Stimulated activated CD4-positive, alpha-beta T cell treated with anti-CD3 and anti-CD28 coated beads, Interleukin-1b, Interleukin-23, amount 100 ng/mL, for 48 hours (primary cell): ENCODE data around the gene DNAH5.
"Not testable (repeated sequence)": the region's sequence is repeated elsewhere in the genome, so short reads cannot be mapped to it uniquely, and the experiment has no call there.

Source experiments
- DNase-seq: peaks from one replicate; pipeline ENCODE4 v3.0.0-alpha.2; 2020

DNAH5 gene

GRCh38 chr5:13816126-13816525 is 128.4 kb downstream of the DNAH5 start:
- DNase-seq: no peak

- no peak for DNase-seq
These were observed 130.2 kb downstream of the DNAH5 start for GRCh38 chr5:13814301-13814700.

DNA sequence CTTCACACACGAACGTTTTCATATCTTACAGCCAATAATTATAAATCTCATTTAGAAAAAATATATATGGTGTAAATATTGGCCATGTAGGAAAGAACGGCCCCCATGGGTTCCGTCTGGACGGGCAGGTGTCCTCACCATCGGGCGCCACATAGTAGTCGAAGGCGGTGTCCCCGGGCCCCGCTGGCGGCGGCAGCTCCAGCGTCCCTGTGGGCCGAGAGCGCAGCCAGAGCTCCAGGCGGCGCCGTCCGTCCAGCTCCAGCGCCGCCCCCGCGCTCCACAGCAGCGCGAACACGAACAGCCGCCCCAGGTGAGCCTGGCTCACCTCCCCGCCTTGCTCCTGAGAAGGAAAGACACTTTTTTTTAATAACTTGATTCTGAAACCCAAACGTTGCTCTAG is 134.6 kb downstream of the DNAH5 start:
- no peak for DNase-seq

DNA sequence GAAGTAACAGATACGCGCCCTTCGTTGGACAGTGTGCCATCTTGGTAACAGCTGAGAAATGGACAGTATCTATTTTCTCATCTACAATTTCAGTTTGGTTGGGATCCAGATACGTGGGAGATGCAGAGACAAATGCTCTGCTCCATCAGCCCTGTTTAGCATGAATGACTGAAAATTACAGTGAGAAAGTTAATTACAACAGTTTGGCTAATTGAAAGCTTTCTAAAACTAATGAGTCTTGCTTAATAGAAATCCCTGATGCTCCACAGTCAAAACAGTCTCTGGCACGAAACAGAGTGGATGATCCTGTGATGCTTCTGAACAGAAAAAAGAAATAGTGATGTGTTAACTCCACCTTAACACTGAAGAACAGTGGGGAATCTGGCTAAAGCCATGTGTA is 140.2 kb downstream of the DNAH5 start:
- DNase-seq: no peak

DNA sequence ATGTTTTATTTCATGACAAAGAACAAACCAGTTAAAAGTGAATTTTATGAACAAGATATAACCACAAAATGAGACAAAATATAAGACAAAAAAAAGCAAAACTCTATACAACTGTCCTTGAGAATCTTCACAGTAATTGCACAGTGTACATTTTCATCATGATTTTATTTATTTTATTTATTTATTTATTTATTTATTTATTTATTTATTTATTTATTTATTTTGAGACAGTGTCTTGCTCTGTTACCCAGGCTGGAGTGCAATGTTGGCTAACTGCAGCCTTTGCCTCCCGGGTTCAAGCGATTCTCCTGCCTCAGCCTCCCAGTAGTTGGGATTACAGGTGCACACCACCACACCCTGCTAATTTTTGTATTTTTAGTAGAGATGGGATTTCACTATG is 145.9 kb downstream of the DNAH5 start:
- not testable (repeated sequence) for DNase-seq

DNA sequence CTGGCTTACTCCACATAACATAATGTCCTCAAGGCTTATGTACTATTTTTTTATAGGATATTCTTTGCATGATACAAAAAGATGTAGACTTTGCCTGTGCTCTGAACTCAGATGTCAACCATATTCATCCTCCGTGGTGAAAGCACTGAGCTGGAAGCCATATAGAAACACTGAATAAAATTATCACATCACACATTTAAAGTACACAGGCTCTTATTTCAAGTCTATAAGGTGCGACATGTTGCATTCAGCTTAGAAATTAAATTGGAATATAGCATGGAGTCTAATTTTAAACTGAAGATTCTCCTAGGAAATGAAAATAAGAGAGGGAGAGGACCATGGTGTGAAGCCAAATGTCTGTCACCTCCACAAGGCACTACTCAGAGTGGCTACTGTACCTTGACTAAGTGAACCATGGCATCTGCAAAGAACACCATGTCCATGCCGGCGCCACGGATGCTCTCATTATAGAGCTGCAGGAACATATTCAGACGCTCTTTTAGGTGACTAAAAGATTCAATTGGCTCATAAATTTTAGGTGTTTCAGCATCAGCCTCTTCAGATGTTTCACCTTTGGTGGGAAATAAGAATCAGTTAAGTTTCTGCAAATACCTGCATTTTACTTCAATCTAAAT is 158.6 kb downstream of the DNAH5 start:
- DNase-seq: no peak

DNA sequence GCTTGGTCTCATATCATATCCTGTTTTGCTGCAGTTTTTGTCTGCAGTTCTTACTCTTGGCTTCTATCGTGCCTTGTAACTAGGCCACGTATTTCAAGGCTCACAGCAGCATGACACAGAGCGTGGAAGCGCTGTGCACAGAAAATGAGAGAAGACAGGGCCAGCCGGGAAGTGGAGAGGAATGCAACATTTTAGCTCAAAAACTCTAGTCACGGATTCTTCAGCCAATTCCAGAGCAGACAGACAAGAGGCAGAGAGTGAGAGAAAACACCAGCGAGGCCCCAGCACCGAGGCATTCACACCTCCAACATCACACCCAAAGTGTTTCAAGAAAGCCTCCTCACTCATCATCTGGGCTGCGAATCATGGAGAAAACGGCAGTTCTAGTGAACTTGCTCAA is 160.8 kb downstream of the DNAH5 start:
- no peak for DNase-seq

GRCh38 chr5:13780081-13780480 is 164.4 kb downstream of the DNAH5 start:
- no peak for DNase-seq

DNA sequence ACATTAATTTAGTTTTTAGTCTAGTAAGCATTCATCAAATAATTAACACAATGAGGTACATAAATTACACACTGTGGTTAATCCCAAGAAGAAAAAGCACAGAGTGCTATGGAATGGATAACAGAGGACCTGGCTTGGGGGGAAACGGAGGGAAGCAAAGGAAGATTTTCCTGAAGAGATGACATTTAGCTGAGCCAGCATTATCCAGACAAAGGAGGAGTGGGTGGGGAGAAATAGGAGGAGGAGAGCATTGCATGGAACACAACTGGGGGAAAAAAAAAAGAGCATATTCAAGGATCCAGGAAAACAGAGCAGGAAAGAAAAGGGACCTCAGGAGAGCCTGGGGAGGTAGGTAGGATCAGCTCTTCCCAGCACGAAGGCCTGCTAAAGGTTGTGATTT is 170.8 kb downstream of the DNAH5 start:
- no peak for DNase-seq

DNA sequence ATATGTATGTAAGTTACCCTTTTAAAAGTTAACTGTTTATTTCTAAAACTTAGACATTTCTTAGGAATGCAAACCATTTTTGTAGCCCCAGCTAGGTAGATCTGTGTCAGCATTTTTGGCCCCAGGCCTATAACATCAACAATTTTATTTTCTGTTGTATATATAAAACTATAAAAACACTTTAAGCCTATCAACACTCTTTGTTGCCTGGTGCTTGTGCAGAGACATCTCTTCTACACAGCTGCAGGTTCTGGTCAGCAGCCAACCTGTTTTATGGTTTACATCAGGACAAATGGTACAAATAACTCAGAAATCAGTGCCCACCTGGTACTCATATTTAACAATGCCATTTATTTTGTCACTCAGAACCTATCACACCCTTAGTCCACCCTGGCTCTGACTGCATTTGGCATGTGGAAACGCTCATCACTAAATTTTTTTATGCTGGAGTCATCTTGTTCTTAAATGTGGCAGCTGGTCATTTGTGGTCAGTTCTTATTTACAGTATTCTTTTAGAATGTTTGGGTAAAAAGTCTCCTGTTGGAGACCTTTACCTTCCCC is 173.4 kb downstream of the DNAH5 start:
- no peak for DNase-seq

DNA sequence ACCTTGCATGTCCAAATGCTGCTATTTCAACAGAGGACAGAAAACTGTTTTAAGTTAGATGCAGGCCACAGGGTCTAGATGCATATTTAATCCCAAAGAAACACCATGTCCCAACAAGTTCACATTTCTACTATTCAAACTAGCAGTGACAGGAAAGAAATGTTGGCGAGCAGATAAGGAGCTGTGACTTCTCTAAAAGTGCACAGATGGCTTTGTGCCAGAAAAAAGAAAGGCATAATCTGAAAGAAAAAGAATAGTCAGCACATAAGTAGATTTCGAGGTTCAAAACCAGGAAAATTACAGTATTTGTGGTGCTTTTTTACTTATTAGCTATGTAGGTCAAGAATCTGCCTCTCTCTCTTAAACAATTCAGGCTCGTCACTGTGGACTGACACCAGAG is 178.3 kb downstream of the DNAH5 start:
- no peak for DNase-seq

DNA sequence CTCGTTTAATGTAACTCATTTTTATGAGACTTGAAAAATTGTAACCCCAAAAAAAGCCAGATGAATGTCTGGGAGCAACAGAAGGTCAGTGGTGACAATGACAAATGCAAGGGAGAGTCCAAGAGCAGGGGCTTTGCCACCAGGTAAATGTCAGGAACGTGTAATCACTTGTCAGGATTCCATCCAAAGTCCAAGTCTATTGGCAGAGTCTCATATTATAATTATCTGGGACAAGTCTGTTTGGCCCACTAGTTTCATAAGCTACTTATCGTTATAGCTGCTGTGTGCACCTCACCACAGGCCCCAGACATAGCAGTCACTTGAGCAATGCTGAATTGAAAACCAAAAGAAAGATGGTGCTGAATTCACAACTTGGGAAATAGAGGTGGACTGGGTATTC is 180.8 kb downstream of the DNAH5 start:
- no peak for DNase-seq

DNA sequence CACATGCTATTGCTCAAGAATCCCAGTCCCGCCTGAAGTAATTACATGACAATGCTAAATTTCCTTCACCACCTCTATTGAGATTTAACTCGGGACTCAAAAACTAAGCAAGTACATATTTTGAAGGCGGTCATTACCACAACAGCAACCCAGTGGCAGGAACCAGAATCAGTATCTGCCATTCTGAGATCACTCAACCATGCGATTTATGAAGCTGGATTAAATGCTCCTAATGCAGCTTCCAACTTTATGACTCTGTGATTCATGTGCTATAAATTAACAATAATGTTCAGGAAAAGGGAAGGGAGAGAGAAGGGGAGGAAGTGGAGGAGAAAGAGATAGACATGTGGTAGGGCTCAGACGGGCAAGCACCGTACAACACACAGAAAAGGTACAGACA is 194.7 kb downstream of the DNAH5 start:
- DNase-seq: no peak

DNA sequence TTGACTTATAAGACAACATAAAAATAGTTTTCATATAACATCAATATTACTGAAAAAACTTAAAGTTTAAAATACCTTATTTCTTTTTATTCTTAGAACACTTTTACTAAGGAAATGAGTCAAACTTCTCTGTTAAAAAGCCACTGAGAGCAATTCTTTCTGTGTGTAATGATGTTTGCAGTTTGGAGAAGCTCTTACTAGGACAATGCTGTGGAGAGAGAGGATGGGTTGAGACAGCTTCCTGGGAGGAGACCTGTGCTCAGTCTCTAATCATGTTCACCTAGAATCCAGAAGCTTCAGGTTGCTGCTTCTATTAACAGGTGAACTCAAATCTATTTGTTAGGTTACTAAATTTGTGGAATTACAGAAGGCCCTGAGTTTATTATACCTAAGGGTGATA is 198.5 kb downstream of the DNAH5 start:
- no peak for DNase-seq

DNA sequence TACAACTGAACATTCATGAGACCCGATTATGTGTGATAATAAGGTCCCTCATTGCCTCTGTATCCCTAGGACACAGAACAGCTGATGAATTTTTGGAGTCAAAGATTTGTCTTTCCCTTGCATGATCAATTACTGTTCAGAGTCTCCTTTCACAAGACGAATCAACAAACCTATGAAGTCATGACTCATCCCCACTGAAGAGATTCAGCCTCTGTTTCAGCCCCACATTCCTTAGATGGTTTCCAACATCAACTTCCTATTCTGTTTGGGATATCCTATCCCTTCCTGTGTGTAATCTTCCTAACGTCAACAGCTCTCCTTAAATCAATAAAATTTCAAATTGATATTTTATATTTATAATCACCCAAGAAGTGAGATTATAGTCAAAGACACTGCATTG is 199.0 kb downstream of the DNAH5 start:
- no peak for DNase-seq

- no peak for DNase-seq
These were observed 204.0 kb downstream of the DNAH5 start for GRCh38 chr5:13740471-13740870.

GRCh38 chr5:13739479-13739878 is 205.0 kb downstream of the DNAH5 start:
- DNase-seq: no peak

DNA sequence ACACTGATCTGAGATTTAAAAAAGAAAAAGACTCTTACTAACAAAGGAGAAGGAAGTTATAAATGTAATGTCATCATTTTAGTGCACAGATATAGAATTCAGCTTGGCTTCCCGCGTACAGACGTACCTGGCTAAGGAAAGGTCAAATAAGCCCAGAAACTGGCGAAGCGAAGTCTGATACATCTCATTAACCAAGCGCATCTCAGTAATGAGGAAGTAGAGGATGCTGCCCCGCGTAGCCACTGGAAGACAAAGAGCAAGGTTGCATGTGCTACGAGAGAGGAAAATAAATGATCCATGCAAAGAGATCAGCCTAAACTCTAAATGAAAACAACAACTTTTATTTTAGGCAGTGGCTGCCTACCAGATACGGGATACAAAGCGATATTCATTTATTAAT is 208.8 kb downstream of the DNAH5 start:
- DNase-seq: no peak

DNA sequence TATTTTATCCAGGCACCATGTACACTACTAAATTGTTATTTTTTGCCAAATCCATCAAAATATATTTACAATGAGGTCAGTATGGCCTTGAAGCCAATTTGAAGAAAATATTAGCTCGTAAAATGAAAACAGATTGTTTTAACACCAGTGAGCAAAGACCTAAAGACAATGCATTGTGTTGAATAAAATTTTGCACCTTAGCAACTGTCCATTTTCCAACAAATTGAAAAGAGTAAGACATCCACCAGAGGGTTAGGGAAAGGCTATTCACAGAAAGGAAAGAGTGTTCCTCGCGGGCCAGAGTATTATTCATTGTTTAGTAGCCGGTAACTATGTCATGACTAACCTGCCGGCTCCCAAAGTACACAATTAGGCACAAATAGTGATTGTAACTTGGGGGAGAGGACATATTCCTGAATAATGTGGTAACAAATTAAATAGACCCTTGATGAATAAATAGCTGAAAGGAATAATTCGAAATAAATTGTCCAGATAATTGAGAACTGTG is 213.3 kb downstream of the DNAH5 start:
- no peak for DNase-seq

DNA sequence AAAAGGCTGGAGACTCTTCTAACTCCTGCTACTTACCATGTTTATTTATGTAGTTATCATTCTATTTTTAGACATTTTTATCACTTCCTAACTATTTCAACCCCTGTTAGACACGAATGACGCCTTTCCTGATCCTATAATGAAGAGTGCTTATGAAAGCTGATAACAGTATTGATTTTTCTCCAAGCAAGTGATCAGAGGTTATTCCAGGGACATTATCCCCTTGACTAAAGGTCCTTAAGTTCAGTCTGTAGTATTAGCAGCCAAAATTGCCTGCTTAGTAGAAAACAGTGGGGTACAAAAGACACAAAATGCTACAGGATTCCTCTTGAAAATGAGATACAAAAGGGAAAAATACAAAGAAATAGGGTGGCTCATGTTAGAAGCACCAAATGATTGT is 235.6 kb downstream of the DNAH5 start:
- DNase-seq: no peak

- no peak for DNase-seq
These were observed 236.1 kb downstream of the DNAH5 start for GRCh38 chr5:13708432-13708831.

DNA sequence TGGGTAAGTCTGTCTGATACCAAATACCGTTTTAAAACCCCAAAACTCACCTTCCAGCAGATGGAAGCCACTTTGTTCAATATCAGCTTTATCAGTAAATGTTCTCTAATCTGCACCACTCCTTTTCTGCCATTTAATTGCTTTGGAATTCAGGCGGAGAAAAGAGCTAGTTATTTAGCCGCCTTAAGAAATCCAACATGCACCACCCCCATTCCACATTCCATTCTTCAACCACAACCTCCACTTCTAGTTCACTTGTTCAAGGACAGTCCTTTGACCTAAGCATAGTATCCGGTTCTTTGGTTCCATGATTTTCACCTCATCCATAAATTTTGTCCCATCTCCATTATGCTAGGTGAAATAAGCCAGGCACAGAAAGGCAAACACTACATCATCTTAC is 240.1 kb downstream of the DNAH5 start:
- no peak for DNase-seq

DNA sequence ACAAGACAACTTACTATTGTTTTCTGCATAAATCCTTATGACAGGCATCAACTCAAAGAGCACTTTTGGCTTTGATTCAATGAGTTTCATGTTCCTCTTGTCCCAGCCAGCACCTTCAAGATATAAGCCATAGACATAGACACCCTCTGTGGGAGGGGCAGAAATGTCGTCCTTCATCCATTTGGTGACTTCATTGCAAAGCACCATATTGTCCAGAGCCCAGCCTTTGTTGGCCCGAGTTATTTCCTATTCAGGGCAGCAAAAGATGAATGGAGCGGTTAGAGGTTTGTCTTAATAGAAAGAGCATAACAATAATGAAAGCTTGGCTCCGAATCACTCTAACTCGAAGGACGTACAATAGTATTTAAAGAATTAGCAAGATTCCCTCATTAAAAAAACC is 243.9 kb downstream of the DNAH5 start:
- DNase-seq: no peak

DNA sequence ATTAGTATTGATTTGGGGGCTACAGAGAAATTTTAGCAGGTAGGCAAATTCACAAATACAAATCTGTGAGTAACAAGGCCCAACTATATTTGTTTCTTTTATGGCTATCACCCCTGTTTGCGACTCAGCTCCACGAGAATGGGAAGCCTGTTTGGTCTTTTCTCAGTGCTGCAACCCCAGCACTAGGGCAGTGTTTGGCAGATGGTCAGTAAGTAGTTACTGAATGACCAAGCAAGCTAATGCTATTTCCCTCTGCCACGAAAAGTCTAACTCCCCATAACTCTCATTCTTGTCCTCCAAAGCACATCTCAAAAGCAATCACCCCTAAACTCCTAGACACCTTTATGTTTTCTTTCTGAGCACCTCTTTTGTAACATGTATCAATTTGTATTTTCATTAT is 245.6 kb downstream of the DNAH5 start:
- DNase-seq: no peak

GRCh38 chr5:13695076-13695712 is 249.3 kb downstream of the DNAH5 start:
- DNase-seq: no peak
